ENCODE measurements around the gene YTHDF1.

YTHDF1 gene

GRCh38 chr20:63153254-63154221 lies 62.4 kb downstream of the YTHDF1 start:
- DNase-seq = no peak

GRCh38 chr20:63152322-63153253 lies 63.3 kb downstream of the YTHDF1 start:
- no peak for DNase-seq

GRCh38 chr20:63151554-63152321 lies 64.2 kb downstream of the YTHDF1 start:
- no peak for DNase-seq

- no peak for DNase-seq
Observed at GRCh38 chr20:63150911-63151531, 64.9 kb downstream of the YTHDF1 start.

GRCh38 chr20:63150391-63150898 lies 65.5 kb downstream of the YTHDF1 start:
- no peak for DNase-seq

- DNase-seq = no peak
Observed at GRCh38 chr20:63149531-63150192, 66.3 kb downstream of the YTHDF1 start.

GRCh38 chr20:63148696-63149095 lies 67.2 kb downstream of the YTHDF1 start:
- no peak for DNase-seq

GRCh38 chr20:63147532-63147931 lies 68.4 kb downstream of the YTHDF1 start:
- DNase-seq = no peak

Data from hematopoietic multipotent progenitor cell treated with erythropoietin and hydrocortisone succinate and interleukin-3 and kit ligand, for 8 days (in vitro differentiated cells).